HG03565 (cell line): ENCODE results near the gene POLK.
"Not testable (repeated sequence)": the region's sequence is repeated elsewhere in the genome, so short reads cannot be mapped to it uniquely, and the experiment has no call there.

Experiments
- ATAC-seq: cut with Tn5 transposase; IDR thresholded peaks from one replicate; pipeline ENCODE4 v1.9.1; 2021; ENCODE audit warnings: mild to moderate bottlenecking, moderate library complexity; ENCODE audit not compliant: unreplicated experiment

Gene POLK

GRCh38 chr5:75603821-75604220 lies 92.1 kb downstream of the POLK start:
- ATAC-seq: no peak

GRCh38 chr5:75607341-75607740 lies 95.7 kb downstream of the POLK start:
- not testable (repeated sequence) for ATAC-seq

DNA sequence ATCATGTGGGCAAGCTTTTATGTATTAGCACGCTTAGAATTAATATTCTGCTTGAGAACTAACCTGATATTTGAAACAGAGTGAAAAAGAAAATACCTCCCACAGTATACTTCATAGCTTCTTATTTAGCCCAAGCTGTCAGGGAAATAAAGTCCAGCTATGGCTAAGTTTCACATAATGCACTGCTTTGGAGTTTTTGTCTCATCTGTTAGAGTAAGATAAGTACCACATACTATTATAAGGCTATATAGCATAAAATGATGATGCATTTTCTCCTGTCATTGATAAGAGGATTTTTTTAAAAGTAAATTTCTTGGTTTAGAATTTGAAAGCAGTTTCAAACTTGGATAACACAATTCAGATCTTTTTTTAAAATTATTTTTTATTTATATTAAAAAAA lies 97.2 kb downstream of the POLK start:
- no peak for ATAC-seq

DNA sequence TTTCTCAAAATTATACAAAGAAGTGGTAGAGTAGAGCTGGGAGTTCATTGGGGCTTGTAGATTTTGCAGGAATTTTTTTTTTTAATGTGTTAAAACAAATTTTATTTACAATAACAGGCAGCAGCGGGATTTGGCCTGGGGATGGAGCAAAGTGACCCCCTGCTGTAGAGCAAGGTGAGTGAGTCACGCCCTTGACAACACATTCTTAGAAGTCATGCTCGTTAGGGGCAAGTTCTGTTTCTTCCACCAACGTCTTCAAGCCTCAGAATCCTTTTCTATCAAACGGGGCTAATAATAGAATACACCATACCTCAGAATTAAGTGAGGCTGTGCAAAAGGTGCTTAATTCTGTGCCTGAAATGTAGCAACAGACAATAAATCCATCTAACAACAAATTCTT lies 98.5 kb downstream of the POLK start:
- ATAC-seq: no peak

- not testable (repeated sequence) for ATAC-seq
These were observed 99.2 kb downstream of the POLK start for GRCh38 chr5:75610859-75611310.

- no peak for ATAC-seq
These were observed 99.9 kb downstream of the POLK start, which contains the start of gene ANKDD1B for GRCh38 chr5:75611311-75612225. TSS of gene ANKDD1B (plus strand) at chr5:75611453. CDS start at chr5:75611635, 182 bp downstream.

DNA sequence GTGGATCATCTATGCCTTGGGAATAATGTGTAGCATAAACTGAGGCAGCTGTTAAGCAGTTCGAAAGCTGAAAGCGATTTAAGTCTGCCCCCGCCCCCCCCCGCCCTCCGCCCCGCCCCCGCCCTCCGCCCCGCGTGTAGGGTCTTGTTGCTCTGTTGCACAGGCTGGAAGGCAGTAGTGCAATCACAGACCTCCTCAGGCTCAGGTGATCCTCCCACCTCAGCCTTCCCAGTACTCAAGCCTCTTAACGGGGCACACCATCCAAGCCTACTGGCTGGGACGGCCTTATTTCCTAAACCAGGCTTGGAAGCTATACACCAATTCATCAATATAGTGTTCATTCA lies 100.5 kb downstream of the POLK start:
- no peak for ATAC-seq

GRCh38 chr5:75612901-75613300 lies 101.2 kb downstream of the POLK start:
- ATAC-seq: no peak

- ATAC-seq: no peak
These were observed 102.5 kb downstream of the POLK start for GRCh38 chr5:75614176-75614575.

- no peak for ATAC-seq
These were observed 104.7 kb downstream of the POLK start for GRCh38 chr5:75616371-75616881.

- no peak for ATAC-seq
These were observed 105.4 kb downstream of the POLK start for GRCh38 chr5:75616971-75617621.

DNA sequence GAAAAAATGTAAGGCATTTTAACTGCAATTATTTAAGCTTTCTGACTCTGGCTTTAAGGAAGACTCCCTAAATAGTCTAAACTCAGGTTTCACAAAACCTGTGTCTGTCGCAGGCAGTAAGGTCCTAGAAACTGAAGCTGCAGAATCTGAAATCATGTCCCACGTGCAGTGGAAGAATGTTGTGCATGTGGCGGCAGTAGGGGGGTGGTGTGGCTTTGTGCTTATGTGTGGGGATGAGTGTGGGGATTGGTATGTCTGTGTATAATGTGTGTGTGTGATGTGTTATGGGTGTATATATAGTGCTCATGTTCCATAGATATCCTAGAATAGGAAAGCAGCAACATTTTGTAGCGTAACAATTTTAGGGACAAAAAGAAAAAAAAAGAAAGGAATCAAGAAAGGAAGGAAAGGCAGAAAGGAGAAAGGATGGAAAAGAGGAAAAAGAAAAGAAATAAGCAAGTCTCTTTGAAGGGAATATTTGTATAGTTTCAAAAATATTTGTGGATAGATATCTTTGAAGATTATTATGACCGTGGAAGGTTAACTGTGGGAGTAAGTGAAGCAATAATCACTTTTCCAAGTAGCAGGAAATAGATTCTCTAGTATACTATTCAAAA lies 106.2 kb downstream of the POLK start:
- no peak for ATAC-seq

DNA sequence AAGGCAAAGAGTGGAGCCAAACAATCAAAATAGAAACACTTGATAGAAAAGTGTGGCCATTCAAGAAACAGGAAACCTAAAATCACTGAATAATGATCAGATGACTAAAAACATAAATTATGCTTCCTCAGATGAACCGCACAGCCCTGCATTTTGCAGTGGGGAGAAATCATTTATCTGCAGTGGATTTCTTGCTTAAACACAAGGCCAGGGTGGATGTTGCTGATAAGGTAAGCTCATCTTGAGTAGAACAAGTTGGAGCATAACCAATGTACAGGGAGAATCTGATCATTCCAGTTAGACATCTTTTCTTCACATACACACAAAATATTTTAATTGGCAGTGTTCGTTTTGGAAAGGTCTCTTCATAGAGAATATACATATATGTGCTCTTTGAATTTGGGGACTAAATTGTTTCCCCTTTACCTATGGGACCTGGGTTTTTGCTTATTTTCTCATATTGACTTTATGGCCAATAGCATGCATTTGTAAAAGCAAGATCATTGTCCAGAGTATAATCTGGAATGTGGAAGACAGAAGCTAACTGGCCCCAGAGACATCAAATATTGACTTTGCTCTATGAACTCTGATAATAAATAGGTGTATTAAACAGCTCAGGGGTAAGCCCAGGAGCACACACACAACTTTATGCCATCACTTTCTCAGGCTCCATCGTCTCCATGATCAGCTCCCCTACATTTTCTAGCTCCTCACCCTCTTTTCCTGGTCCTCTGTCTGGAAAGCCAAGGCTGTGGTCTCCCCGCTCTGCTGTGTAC lies 108.7 kb downstream of the POLK start:
- ATAC-seq: no peak

- ATAC-seq: no peak
These were observed 110.9 kb downstream of the POLK start for GRCh38 chr5:75622564-75622963.

- ATAC-seq: no peak
These were observed 112.2 kb downstream of the POLK start for GRCh38 chr5:75623846-75624245.

DNA sequence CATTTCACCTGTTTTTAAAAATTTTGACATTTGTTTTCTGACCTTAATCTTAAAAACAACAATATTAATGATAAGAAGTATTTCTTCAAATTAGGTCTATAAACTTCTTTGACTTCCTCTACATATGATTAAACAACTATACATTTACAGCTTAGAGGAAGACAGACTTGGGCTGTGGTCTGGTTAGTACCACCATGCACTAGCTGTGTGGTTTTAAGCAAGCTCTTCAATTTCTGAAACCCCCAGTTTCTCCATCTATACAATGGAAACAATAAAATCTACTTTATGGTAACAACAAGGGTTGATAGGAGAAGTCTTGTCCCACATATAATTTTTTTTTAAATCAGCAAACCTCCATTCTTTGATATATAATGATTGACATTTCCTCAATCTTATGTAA lies 115.3 kb downstream of the POLK start:
- no peak for ATAC-seq

DNA sequence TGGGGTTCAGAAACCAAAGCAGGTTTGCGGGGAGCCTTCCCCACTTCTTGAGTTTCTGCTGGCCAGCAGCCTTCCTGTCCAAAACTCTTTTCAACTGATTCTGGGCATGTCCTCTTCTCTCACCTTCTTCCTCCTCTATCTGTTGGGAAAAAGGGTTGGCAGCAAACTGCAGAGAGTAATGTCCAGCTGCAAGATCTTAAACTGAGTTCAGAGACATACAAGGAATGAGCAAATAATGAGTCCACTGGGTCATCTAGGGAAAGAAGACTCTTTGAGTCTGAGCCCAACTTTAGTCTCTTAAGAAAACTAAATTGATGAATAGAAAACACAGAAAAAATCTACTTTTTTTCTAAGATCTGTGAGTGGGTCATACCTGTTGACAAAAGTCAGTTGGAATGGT lies 116.1 kb downstream of the POLK start:
- ATAC-seq: no peak

GRCh38 chr5:75630875-75631274 lies 119.2 kb downstream of the POLK start:
- no peak for ATAC-seq

GRCh38 chr5:75632321-75632720 lies 120.6 kb downstream of the POLK start:
- no peak for ATAC-seq

- ATAC-seq: no peak
These were observed 126.3 kb downstream of the POLK start for GRCh38 chr5:75637949-75638348.
